AG10803 (cell line): Measurements from ENCODE around the gene GYS1.

Source experiments
- DNase-seq: peaks from one replicate; pipeline ENCODE4 v3.0.0; 2010; ENCODE audit warnings: low read depth
- H3K4me3 ChIP-seq: 2 replicates; pipeline ENCODE4 v1.5.1; 2011; ENCODE audit warnings: mild to moderate bottlenecking, low read length, control low read depth
- TF ChIP-seq, protein P1 (sequence below): conservative IDR thresholded peaks from 2 replicates; pipeline ENCODE4 v1.5.1; 2011; ENCODE audit warnings: mild to moderate bottlenecking, low read length, control low read depth, inconsistent platforms

Gene GYS1

GRCh38 chr19:48992581-48993174, 431 bp downstream of the GYS1 start:
- H3K4me3 ChIP-seq: peak overlapping the region; percentile 98
- TF ChIP-seq, protein P1, sequence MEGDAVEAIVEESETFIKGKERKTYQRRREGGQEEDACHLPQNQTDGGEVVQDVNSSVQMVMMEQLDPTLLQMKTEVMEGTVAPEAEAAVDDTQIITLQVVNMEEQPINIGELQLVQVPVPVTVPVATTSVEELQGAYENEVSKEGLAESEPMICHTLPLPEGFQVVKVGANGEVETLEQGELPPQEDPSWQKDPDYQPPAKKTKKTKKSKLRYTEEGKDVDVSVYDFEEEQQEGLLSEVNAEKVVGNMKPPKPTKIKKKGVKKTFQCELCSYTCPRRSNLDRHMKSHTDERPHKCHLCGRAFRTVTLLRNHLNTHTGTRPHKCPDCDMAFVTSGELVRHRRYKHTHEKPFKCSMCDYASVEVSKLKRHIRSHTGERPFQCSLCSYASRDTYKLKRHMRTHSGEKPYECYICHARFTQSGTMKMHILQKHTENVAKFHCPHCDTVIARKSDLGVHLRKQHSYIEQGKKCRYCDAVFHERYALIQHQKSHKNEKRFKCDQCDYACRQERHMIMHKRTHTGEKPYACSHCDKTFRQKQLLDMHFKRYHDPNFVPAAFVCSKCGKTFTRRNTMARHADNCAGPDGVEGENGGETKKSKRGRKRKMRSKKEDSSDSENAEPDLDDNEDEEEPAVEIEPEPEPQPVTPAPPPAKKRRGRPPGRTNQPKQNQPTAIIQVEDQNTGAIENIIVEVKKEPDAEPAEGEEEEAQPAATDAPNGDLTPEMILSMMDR: no peak

GRCh38 chr19:48991873-48992580, 1.1 kb downstream of the GYS1 start:
- H3K4me3 ChIP-seq: peak overlapping the region; percentile 98
- TF ChIP-seq, protein P1: no peak
- DNase-seq: peak; percentile 83

More at GRCh38 chr19:48992581-48993174, 431 bp downstream of the GYS1 start:
- DNase-seq: no peak

GRCh38 chr19:48991011-48991609, 2.0 kb downstream of the GYS1 start:
- DNase-seq: no peak
- TF ChIP-seq, protein P1: no peak
- peak overlapping the region; percentile 98 for H3K4me3 ChIP-seq

DNA sequence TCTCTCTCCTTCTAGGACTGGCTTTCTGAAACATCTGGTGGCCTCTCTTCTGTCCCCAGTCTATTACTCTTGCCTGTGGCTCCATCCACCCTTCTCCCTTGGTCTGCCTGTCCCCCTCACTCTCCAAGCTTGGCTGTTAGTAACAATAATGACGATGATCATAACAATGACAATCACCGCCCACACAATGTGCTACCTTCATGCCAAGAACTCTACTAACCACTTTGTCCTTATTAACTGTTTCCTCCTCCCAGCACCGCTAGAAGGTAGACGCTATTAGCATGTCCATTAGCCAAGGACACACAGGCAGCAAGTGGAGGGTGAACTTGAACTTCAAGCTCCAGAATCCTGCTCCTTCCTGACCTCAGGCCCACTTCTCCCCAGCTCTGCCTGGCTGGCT, 2.7 kb downstream of the GYS1 start:
- TF ChIP-seq, protein P1: no peak

DNA sequence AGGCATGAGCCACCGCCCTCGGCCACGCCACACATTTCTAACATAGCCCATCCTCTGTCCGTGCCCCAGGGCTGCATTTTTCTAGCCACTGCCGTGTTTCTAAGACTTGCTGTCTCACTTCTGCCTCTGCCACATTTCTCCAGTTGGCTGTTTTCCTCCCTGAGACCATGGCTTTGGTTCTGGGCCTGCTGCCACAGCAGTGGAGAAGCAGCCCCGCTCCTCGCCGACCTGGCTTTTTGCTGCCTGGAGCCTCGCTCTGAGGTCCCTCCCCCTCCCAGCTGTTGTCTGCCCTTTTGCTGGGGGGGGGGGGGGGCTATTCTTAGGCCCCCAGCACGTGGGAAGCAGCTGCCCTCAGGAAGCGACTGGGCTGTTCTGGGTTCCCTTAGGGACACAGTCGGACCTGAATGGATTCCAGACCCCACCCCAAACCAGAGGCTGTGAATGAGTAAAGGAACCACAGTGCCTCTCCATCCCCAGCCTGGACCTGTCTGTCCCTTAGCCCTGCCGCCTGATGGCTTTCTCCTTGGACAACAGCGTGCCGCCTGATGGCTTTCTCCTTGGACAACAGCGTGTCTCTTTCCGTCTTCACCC, 3.3 kb downstream of the GYS1 start:
- TF ChIP-seq, protein P1: no peak
- no peak overlapping the region; the same call in 1 of the 2 replicates for H3K4me3 ChIP-seq
- DNase-seq: peak; percentile 63

More for the DNA sequence above, 2.7 kb downstream of the GYS1 start:
- DNase-seq: peak; percentile 9
- no peak overlapping the region for H3K4me3 ChIP-seq

- DNase-seq: no peak
- no peak overlapping the region for H3K4me3 ChIP-seq
- TF ChIP-seq, protein P1: no peak
Observed at GRCh38 chr19:48988860-48989259, 4.2 kb downstream of the GYS1 start.
